ENCODE results near the gene RTN4R. TPM values are rescaled to one million over a fixed set of nuclear protein-coding genes. Genes with fewer than 3 reads are reported as not detected.

Gene RTN4R
- total RNA-seq, 4 donors from 2014 or later, result 5.0 to 12.9 TPM; not detected in 2

- Histone ChIP-seq H3K4me1 (peaks cover 0 to 6% of the 10 kb centered on the region in 2 donors), H3K27me3 (no peaks in the 10 kb centered on the region), H3K9me3 (no peaks in the 10 kb centered on the region), H3K4me3 (no peak overlapping the region), H3K27ac (no peak overlapping the region), H3K36me3 (no peaks in the 10 kb centered on the region)
- intact Hi-C loops (cut with DNase I; ENCODE audit: low total_unique reads), result no loop called here
- TF ChIP-seq, protein P1, sequence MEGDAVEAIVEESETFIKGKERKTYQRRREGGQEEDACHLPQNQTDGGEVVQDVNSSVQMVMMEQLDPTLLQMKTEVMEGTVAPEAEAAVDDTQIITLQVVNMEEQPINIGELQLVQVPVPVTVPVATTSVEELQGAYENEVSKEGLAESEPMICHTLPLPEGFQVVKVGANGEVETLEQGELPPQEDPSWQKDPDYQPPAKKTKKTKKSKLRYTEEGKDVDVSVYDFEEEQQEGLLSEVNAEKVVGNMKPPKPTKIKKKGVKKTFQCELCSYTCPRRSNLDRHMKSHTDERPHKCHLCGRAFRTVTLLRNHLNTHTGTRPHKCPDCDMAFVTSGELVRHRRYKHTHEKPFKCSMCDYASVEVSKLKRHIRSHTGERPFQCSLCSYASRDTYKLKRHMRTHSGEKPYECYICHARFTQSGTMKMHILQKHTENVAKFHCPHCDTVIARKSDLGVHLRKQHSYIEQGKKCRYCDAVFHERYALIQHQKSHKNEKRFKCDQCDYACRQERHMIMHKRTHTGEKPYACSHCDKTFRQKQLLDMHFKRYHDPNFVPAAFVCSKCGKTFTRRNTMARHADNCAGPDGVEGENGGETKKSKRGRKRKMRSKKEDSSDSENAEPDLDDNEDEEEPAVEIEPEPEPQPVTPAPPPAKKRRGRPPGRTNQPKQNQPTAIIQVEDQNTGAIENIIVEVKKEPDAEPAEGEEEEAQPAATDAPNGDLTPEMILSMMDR (IDR thresholded peaks at IDR 0.05), result no peak
- TF ChIP-seq POLR2A (IDR thresholded peaks at IDR 0.05), result no peak
- DNase-seq, result no peak
Observed at GRCh38 chr22:20230777-20231420, 37.2 kb downstream of the RTN4R start.

DNA sequence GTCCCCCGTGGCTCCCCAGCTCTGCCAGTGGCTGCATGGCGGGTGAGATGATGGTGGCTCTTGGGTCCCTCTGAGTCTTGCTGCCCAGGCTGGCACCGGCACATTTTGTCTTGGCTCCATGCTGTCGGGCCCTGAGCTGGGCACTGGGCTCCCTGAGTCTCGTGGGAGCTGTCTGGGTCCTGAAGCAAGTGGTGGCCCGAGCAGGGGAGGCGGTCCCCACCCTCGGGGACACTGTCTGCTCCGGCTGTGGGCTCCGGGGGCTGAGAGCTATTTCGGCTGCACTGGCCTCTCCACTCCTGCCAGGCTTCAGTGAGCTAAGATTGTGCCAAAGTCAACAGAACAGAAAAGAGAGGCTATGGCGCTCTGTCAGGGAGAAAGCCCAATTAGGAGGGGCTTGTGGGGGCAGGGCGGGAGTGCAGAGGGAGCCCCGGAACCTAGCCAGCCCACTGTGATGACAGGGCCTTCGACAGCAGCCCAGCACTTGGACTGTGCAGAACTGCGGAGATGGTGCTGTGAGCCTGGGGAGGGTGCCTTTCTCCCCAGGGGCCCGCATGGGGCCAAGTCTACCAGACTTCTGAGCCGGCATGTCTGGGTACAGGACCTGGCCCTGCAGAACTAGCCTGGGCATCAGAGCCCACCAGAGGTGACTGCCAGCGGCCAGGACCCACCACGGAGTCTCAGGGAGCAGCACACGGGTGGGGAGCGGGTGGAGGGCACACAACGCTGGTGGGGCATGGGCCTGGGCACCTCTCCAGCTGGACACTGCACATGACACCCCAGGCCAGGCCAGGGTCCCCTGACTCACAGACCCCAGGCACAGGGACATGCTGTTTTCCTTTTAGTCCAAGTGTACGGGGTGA is 38.0 kb downstream of the RTN4R start:
- no peaks in the 10 kb centered on the region for H3K36me3 ChIP-seq
- no peak for TF ChIP-seq POLR2A (IDR thresholded peaks at IDR 0.05)
- TF ChIP-seq, protein P1 (IDR thresholded peaks at IDR 0.05), result no peak
- H3K27ac ChIP-seq, result no peak overlapping the region
- DNase-seq, result no peak
- H3K9me3 ChIP-seq, result no peaks in the 10 kb centered on the region
- peaks cover 0 to 6% of the 10 kb centered on the region in 2 donors for H3K4me1 ChIP-seq
- no peak overlapping the region for H3K4me3 ChIP-seq
- H3K27me3 ChIP-seq, result no peaks in the 10 kb centered on the region
- intact Hi-C loops (cut with DNase I; ENCODE audit: low total_unique reads), result no loop called here

DNA sequence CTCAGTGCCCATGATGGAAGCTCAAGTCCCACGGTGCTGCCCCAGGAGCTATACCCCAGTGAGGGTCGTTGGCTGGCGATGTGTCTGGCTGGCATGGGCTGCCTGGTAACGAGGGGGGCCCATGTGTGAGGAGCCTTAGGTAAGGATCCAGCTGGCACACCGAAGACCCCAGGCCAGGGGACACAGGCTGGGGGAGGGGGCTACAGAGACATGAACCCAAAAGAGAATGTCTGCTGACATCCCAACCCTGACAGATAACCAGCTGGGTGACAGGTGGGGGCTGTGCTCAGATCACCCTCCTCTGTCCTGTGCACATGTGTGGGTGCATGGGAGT is 39.2 kb downstream of the RTN4R start:
- H3K4me1 ChIP-seq, result peaks cover 0 to 6% of the 10 kb centered on the region in 2 donors
- H3K36me3 ChIP-seq, result no peaks in the 10 kb centered on the region
- no peak for DNase-seq
- intact Hi-C loops (cut with DNase I; ENCODE audit: low total_unique reads), result no loop called here
- no peaks in the 10 kb centered on the region for H3K9me3 ChIP-seq
- no peak overlapping the region for H3K27ac ChIP-seq
- TF ChIP-seq, protein P1 (IDR thresholded peaks at IDR 0.05), result no peak
- TF ChIP-seq POLR2A (IDR thresholded peaks at IDR 0.05), result no peak
- H3K27me3 ChIP-seq, result no peaks in the 10 kb centered on the region
- no peak overlapping the region for H3K4me3 ChIP-seq

DNA sequence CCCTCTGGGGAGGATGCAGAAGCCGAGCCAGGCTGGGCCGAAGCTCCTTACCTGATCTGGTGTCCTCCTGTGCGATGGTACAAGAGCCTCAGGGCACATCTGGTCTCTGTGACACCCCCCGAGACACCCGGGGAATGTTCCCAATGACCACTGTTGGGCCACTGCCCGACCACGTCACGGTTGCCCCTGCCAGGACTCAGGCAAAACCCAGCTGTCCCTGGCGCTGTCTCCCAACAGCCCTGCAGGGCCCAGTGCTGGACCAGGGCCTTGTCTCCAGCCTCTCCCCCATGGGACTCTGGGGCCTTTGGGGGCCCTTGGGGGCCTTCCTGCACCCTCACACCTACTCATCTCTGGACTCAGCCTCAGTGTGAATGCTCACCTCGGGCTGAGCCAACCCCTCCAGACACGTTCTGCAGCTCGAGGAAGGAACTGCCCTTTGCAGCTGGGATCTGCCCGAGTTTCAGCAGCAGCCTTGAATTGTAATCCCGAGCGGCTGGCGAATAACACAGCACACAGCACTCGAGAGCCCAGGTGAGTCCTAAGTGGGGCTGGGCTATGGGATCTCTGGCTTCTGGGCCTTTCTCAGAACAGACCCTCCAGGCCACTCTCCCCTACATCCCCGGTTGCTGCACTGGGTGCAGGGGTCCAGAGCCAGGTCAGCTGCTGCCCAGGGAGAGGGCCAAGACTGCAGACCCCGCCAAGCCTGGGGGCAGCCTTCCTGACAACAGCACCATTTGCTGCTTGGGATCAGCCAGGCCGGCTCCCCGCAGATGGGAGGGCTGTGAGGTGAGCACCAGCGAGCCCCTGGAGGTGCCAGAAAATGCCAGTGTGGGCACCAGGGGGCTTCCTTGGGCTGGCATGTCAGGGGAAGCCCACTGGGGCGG is 39.8 kb downstream of the RTN4R start:
- intact Hi-C loops (cut with DNase I; ENCODE audit: low total_unique reads), result no loop called here
- DNase-seq, result no peak
- Histone ChIP-seq H3K36me3 (no peaks in the 10 kb centered on the region), H3K27ac (no peak overlapping the region), H3K27me3 (no peaks in the 10 kb centered on the region), H3K4me3 (no peak overlapping the region), H3K4me1 (peaks cover 0 to 6% of the 10 kb centered on the region in 2 donors), H3K9me3 (no peaks in the 10 kb centered on the region)
- TF ChIP-seq, protein P1 (IDR thresholded peaks at IDR 0.05), result no peak
- TF ChIP-seq POLR2A (IDR thresholded peaks at IDR 0.05), result no peak

Measured in uterus (tissue), 4 donors.